A673 (cell line): Measurements from ENCODE around the gene BHLHE23. TPM values are rescaled to one million over a fixed set of nuclear protein-coding genes. Genes with fewer than 3 reads are reported as not detected.

ENCODE experiments used
- BruUV-seq: library from RNA; stranded (reverse); fragments of 400-500 nt; replicated peaks from 2 replicates; lab custom pipeline; 2021; lab: Mats Ljungman, UMichigan
- CTCF ChIA-PET: fragments of 300-600 bp; sonication (Branson Sonifier 250); formaldehyde crosslinking; loops from one replicate; lab custom pipeline; 2022; ENCODE audit warnings: antibody characterized with exemption; lab: Charles Lee
- POLR2A ChIA-PET: fragments of 300-600 bp; sonication (Branson Sonifier 250); formaldehyde crosslinking; loops from one replicate; lab custom pipeline; 2022; ENCODE audit warnings: antibody characterized with exemption; ENCODE audit not compliant: low non-redundant PET; lab: Charles Lee
- DNase-seq: peaks from one replicate; pipeline ENCODE4 v3.0.0-alpha.2; 2015; ENCODE audit warnings: low spot score
- H3K27ac ChIP-seq: fragments of 200-600 bp; sonication (generic); 2 replicates; pipeline ENCODE4 v1.5.1; 2016; ENCODE audit warnings: mixed run types, low read depth, mild to moderate bottlenecking, mixed read lengths, antibody characterized with exemption, low read length; ENCODE audit not compliant: poor library complexity, severe bottlenecking
- H3K27me3 ChIP-seq: fragments of 200-600 bp; sonication (generic); replicated peaks from 2 replicates; pipeline ENCODE4 v1.6.1; 2017; ENCODE audit warnings: mixed run types, low read depth, mild to moderate bottlenecking, mixed read lengths, antibody characterized with exemption, low read length; ENCODE audit not compliant: insufficient read depth, poor library complexity
- H3K36me3 ChIP-seq: fragments of 200-600 bp; sonication (generic); 2 replicates; pipeline ENCODE4 v1.6.1; 2016; ENCODE audit warnings: mixed run types, mild to moderate bottlenecking, mixed read lengths, antibody characterized with exemption, low read length; ENCODE audit not compliant: insufficient read depth, poor library complexity, severe bottlenecking
- H3K4me1 ChIP-seq: fragments of 200-600 bp; sonication (generic); 2 replicates; pipeline ENCODE4 v1.6.1; 2017; ENCODE audit warnings: mixed run types, mild to moderate bottlenecking, mixed read lengths, antibody characterized with exemption, low read length; ENCODE audit not compliant: insufficient read depth, poor library complexity, severe bottlenecking
- H3K4me3 ChIP-seq: fragments of 200-600 bp; sonication (generic); 2 replicates; pipeline ENCODE4 v1.5.1; 2016; ENCODE audit warnings: low read depth, mixed run types, mild to moderate bottlenecking, mixed read lengths, low read length; ENCODE audit not compliant: poor library complexity, severe bottlenecking
- H3K9me3 ChIP-seq: fragments of 200-600 bp; sonication (generic); 2 replicates; pipeline ENCODE4 v1.6.1; 2016; ENCODE audit warnings: mixed run types, low read depth, mild to moderate bottlenecking, mixed read lengths, antibody characterized with exemption, low read length; ENCODE audit not compliant: poor library complexity, severe bottlenecking
- EZH2 ChIP-seq: fragments of 200-600 bp; sonication (generic); IDR thresholded peaks from 2 replicates; pipeline ENCODE4 v1.6.1; 2017; ENCODE audit warnings: borderline replicate concordance, low read depth, mild to moderate bottlenecking, mixed read lengths, antibody characterized with exemption, low read length; ENCODE audit not compliant: poor library complexity, severe bottlenecking
- intact Hi-C: fragments of 100-400 bp; cut with micrococcal nuclease; formaldehyde crosslinking; loops from one replicate; pipeline ENCODE4 v1.10.0; 2022; ENCODE audit not compliant: unreplicated experiment
- total RNA-seq: library from RNA; stranded (reverse); gene quantifications from 2 replicates; pipeline ENCODE4 v1.2.3, GENCODE V29; 2021
- TF ChIP-seq, protein P1 (sequence below): fragments of 300-800, 200-600 bp; sonication (generic); conservative IDR thresholded peaks from 2 replicates; pipeline ENCODE4 v1.5.1; 2017; ENCODE audit warnings: low read depth, mild to moderate bottlenecking, antibody characterized with exemption, low read length, moderate library complexity, mixed read lengths

BHLHE23 gene
- total RNA-seq, 1 experiment from 2014 or later = not detected

- TF ChIP-seq, protein P1, sequence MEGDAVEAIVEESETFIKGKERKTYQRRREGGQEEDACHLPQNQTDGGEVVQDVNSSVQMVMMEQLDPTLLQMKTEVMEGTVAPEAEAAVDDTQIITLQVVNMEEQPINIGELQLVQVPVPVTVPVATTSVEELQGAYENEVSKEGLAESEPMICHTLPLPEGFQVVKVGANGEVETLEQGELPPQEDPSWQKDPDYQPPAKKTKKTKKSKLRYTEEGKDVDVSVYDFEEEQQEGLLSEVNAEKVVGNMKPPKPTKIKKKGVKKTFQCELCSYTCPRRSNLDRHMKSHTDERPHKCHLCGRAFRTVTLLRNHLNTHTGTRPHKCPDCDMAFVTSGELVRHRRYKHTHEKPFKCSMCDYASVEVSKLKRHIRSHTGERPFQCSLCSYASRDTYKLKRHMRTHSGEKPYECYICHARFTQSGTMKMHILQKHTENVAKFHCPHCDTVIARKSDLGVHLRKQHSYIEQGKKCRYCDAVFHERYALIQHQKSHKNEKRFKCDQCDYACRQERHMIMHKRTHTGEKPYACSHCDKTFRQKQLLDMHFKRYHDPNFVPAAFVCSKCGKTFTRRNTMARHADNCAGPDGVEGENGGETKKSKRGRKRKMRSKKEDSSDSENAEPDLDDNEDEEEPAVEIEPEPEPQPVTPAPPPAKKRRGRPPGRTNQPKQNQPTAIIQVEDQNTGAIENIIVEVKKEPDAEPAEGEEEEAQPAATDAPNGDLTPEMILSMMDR = no peak
- no peak for TF ChIP-seq EZH2
- Histone ChIP-seq H3K27ac (no peak overlapping the region), H3K27me3 (no peaks in the 10 kb centered on the region), H3K9me3 (no peaks in the 10 kb centered on the region), H3K4me1 (peaks cover 13% of the 10 kb centered on the region), H3K36me3 (no peaks in the 10 kb centered on the region), H3K4me3 (no peak overlapping the region)
- no TSS peak for BruUV-seq
- intact Hi-C loops = no loop called here
- ChIA-PET POLR2A (no interaction called here), CTCF (interaction anchor here (0.6 kb wide), 1 partner anchor 81 kb away, joined by 3 read pairs; no protein-coding TSS in a partner anchor)
- DNase-seq = no peak
These were observed 14.9 kb upstream of the BHLHE23 start for GRCh38 chr20:63021356-63022321.

- intact Hi-C loops = no loop called here
- no peaks in the 10 kb centered on the region for H3K27me3 ChIP-seq
- CTCF ChIA-PET = no interaction called here
These were observed 13.9 kb upstream of the BHLHE23 start for GRCh38 chr20:63020681-63021080.

DNA sequence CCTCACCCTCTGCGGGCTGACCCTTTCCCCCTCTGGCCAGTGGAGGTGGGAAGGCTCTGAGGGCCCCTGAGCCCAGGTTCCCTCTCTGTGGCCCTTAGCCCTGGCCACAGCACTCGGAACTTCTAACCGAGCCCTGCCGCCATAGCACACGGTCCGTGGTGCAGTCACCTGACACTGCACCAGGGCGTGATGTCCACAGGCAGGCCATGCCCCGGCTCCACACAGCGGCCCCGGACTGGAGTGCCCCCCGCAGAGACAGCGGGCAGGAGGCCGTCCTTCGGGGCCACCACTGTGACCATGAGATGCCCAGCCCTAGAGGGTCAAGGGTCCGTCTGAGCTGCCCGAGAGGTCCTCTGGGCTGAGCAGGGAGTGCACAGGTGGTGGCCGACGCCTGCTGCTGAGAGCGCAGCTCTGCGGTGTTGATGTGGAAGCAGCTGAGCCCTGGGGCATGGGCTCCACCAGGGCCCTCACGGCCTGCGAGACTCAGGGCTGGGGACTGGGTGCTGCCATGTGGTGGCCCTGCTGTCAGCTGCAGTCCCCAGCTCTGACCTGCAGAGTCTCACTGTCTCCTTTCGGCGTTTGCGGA, 11.2 kb upstream of the BHLHE23 start:
- BruUV-seq = no TSS peak
- intact Hi-C loops = no loop called here
- TF ChIP-seq, protein P1 = no peak
- Histone ChIP-seq H3K4me3 (no peak overlapping the region), H3K9me3 (peaks cover 6% of the 10 kb centered on the region), H3K27me3 (peaks cover 26% of the 10 kb centered on the region), H3K4me1 (no peaks in the 10 kb centered on the region), H3K27ac (no peak overlapping the region), H3K36me3 (no peaks in the 10 kb centered on the region)
- POLR2A ChIA-PET = no interaction called here
- no peak for DNase-seq
- CTCF ChIA-PET = no interaction called here

More at GRCh38 chr20:63020681-63021080, 13.9 kb upstream of the BHLHE23 start:
- Histone ChIP-seq H3K36me3 (no peaks in the 10 kb centered on the region), H3K4me1 (peaks cover 5% of the 10 kb centered on the region), H3K4me3 (no peak overlapping the region), H3K9me3 (no peaks in the 10 kb centered on the region), H3K27ac (no peak overlapping the region)
- no peak for TF ChIP-seq EZH2
- POLR2A ChIA-PET = no interaction called here
- DNase-seq = no peak
- no TSS peak for BruUV-seq
